Measurements from ENCODE around the gene NBAS.
"Not testable (repeated sequence)": the region's sequence is repeated elsewhere in the genome, so short reads cannot be mapped to it uniquely, and the experiment has no call there.

Gene NBAS

GRCh38 chr2:15355386-15355785 lies 205.7 kb downstream of the NBAS start:
- no peak for DNase-seq

- DNase-seq: no peak
These were observed 206.4 kb downstream of the NBAS start for GRCh38 chr2:15354596-15355366.

GRCh38 chr2:15352363-15352762 lies 208.8 kb downstream of the NBAS start:
- DNase-seq: no peak

- no peak for DNase-seq
These were observed 212.5 kb downstream of the NBAS start for GRCh38 chr2:15348636-15349035.

GRCh38 chr2:15348045-15348444 lies 213.1 kb downstream of the NBAS start:
- DNase-seq: no peak

GRCh38 chr2:15346624-15347023 lies 214.5 kb downstream of the NBAS start:
- DNase-seq: no peak

- no peak for DNase-seq
These were observed 223.0 kb downstream of the NBAS start for GRCh38 chr2:15337996-15338666.

GRCh38 chr2:15334644-15335326 lies 226.3 kb downstream of the NBAS start:
- no peak for DNase-seq

GRCh38 chr2:15331787-15332186 lies 229.3 kb downstream of the NBAS start:
- DNase-seq: no peak

GRCh38 chr2:15325296-15325695 lies 235.8 kb downstream of the NBAS start:
- no peak for DNase-seq

- no peak for DNase-seq
These were observed 237.9 kb downstream of the NBAS start for GRCh38 chr2:15323227-15323626.

- not testable (repeated sequence) for DNase-seq
These were observed 239.7 kb downstream of the NBAS start for GRCh38 chr2:15321481-15321880.

- DNase-seq: no peak
These were observed 244.7 kb downstream of the NBAS start for GRCh38 chr2:15316370-15316814.

GRCh38 chr2:15315411-15315810 lies 245.7 kb downstream of the NBAS start:
- DNase-seq: no peak

GRCh38 chr2:15313657-15314056 lies 247.5 kb downstream of the NBAS start:
- DNase-seq: no peak

GRCh38 chr2:15311926-15312325 lies 249.2 kb downstream of the NBAS start:
- DNase-seq: no peak

- DNase-seq: no peak
These were observed 249.8 kb downstream of the NBAS start for GRCh38 chr2:15311201-15311907.

- DNase-seq: no peak
These were observed 253.6 kb downstream of the NBAS start for GRCh38 chr2:15307526-15307925.

- DNase-seq: no peak
These were observed 254.4 kb downstream of the NBAS start for GRCh38 chr2:15306706-15307105.

GRCh38 chr2:15303874-15304273 lies 257.3 kb downstream of the NBAS start:
- DNase-seq: no peak

- DNase-seq: no peak
These were observed 259.0 kb downstream of the NBAS start for GRCh38 chr2:15302154-15302553.

GRCh38 chr2:15300624-15301573 lies 260.2 kb downstream of the NBAS start:
- no peak for DNase-seq

Measured in T1000 (cell line).